Right lobe of liver (tissue), 4 donors: ENCODE data around the gene ARID3A.

ENCODE experiments used
- POLR2A ChIP-seq: fragments of 450-650 bp; IDR thresholded peaks from one replicate; pipeline ENCODE4 v1.6.1; 2017; ENCODE audit warnings: antibody characterized with exemption, mild to moderate bottlenecking
- TF ChIP-seq, protein P1 (sequence below), 4 donors: fragments of 200-600 bp in 3 of 4; fragments of 450-650 bp in 1 of 4; IDR thresholded peaks; one replicate each; pipeline versions ENCODE4 v1.5.1 to v1.8.0; 2016 to 2022; ENCODE audit warnings: antibody characterized with exemption in 4 of 4, mild to moderate bottlenecking in 2 of 4
- donor health status: DM: no; HTN: no; CAD: no.
- donor health status: DM: no; HTN: no; CAD: no.
- donor health status: DM: no; HTN: yes; CAD: no.

- TF ChIP-seq POLR2A, result no peak
- TF ChIP-seq, protein P1, sequence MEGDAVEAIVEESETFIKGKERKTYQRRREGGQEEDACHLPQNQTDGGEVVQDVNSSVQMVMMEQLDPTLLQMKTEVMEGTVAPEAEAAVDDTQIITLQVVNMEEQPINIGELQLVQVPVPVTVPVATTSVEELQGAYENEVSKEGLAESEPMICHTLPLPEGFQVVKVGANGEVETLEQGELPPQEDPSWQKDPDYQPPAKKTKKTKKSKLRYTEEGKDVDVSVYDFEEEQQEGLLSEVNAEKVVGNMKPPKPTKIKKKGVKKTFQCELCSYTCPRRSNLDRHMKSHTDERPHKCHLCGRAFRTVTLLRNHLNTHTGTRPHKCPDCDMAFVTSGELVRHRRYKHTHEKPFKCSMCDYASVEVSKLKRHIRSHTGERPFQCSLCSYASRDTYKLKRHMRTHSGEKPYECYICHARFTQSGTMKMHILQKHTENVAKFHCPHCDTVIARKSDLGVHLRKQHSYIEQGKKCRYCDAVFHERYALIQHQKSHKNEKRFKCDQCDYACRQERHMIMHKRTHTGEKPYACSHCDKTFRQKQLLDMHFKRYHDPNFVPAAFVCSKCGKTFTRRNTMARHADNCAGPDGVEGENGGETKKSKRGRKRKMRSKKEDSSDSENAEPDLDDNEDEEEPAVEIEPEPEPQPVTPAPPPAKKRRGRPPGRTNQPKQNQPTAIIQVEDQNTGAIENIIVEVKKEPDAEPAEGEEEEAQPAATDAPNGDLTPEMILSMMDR (IDR thresholded peaks at IDR 0.05), result no peak
These were observed 18.5 kb upstream of the ARID3A start for GRCh38 chr19:907183-907853.
